GM23338 (cell line): ENCODE data around the gene ZC3H14. TPM values are rescaled to one million over a fixed set of nuclear protein-coding genes. Genes with fewer than 3 reads are reported as not detected.
"Not testable (repeated sequence)": the region's sequence is repeated elsewhere in the genome, so short reads cannot be mapped to it uniquely, and the experiment has no call there.

ENCODE experiments used
- ATAC-seq: fragments of 200-7000 bp; cut with Tn5 transposase; 3 replicates; pipeline ENCODE4 v1.9.1; 2020
- DNase-seq: peaks from one replicate; pipeline ENCODE4 v3.0.0-alpha.2; 2015; ENCODE audit warnings: low spot score
- H2AFZ ChIP-seq: fragments of 200-600 bp; sonication (generic); 2 replicates; pipeline ENCODE4 v1.8.0; 2016; ENCODE audit warnings: antibody characterized with exemption, mild to moderate bottlenecking, moderate library complexity
- H3F3A ChIP-seq: fragments of 200-600 bp; sonication (generic); replicated peaks from 2 replicates; pipeline ENCODE4 v1.8.0; 2017; ENCODE audit warnings: antibody characterized with exemption, mixed run types, low read depth
- H3K27ac ChIP-seq: fragments of 200-600 bp; sonication (generic); 2 replicates; pipeline ENCODE4 v1.6.1; 2016; ENCODE audit warnings: low read depth
- H3K27me3 ChIP-seq: fragments of 200-600 bp; sonication (generic); 2 replicates; pipeline ENCODE4 v1.8.0; 2016; ENCODE audit warnings: mild to moderate bottlenecking, mixed run types, moderate library complexity; ENCODE audit not compliant: insufficient read depth
- H3K36me3 ChIP-seq: fragments of 200-600 bp; sonication (generic); 2 replicates; pipeline ENCODE4 v1.8.0; 2016; ENCODE audit warnings: mild to moderate bottlenecking; ENCODE audit not compliant: insufficient read depth
- H3K4me1 ChIP-seq: fragments of 200-600 bp; sonication (generic); 2 replicates; pipeline ENCODE4 v1.8.0; 2016; ENCODE audit warnings: mild to moderate bottlenecking, moderate library complexity; ENCODE audit not compliant: insufficient read depth
- H3K4me2 ChIP-seq: fragments of 200-600 bp; sonication (generic); 2 replicates; pipeline ENCODE4 v1.7.1; 2017; ENCODE audit warnings: mixed run types
- H3K4me3 ChIP-seq: fragments of 200-600 bp; sonication (generic); 2 replicates; pipeline ENCODE4 v1.6.1; 2016; ENCODE audit warnings: mixed run types
- H3K79me2 ChIP-seq: fragments of 200-600 bp; sonication (generic); replicated peaks from 2 replicates; pipeline ENCODE4 v1.8.0; 2017; ENCODE audit warnings: mild to moderate bottlenecking; ENCODE audit not compliant: insufficient read depth
- H3K9me2 ChIP-seq: fragments of 200-600 bp; sonication (generic); 2 replicates; pipeline ENCODE4 v1.8.0; 2017; ENCODE audit not compliant: insufficient read depth
- H4K20me1 ChIP-seq: fragments of 200-600 bp; sonication (generic); replicated peaks from 2 replicates; pipeline ENCODE4 v1.8.0; 2017; ENCODE audit warnings: mild to moderate bottlenecking; ENCODE audit not compliant: insufficient read depth
- H3K27ac Mint-ChIP-seq: 2 replicates; pipeline ENCODE4 v1.8.0; 2020; ENCODE audit warnings: inconsistent platforms, mild to moderate bottlenecking, moderate library complexity, mixed read lengths
- H3K27me3 Mint-ChIP-seq: 3 replicates; pipeline ENCODE4 v1.8.0; 2022; ENCODE audit warnings: low read depth, mild to moderate bottlenecking, moderate library complexity, mixed read lengths, inconsistent platforms; ENCODE audit not compliant: insufficient read depth, poor library complexity
- H3K36me3 Mint-ChIP-seq: 3 replicates; pipeline ENCODE4 v1.8.0; 2021; ENCODE audit warnings: low read depth, mild to moderate bottlenecking, inconsistent platforms, moderate library complexity, mixed read lengths
- H3K4me1 Mint-ChIP-seq: 3 replicates; pipeline ENCODE4 v1.8.0; 2020; ENCODE audit warnings: mild to moderate bottlenecking, inconsistent platforms, mixed read lengths
- H3K4me3 Mint-ChIP-seq: 3 replicates; pipeline ENCODE4 v1.8.0; 2021; ENCODE audit warnings: moderate library complexity, mild to moderate bottlenecking, inconsistent platforms, mixed read lengths
- H3K9me3 Mint-ChIP-seq: 3 replicates; pipeline ENCODE4 v1.8.0; 2020; ENCODE audit warnings: moderate library complexity, mild to moderate bottlenecking, inconsistent platforms, mixed read lengths
- EZH2phosphoT487 ChIP-seq: fragments of 200-600 bp; sonication (generic); IDR thresholded peaks from one replicate; pipeline ENCODE4 v1.8.1; 2018; ENCODE audit warnings: antibody characterized with exemption; ENCODE audit not compliant: unreplicated experiment
- JUNB ChIP-seq: IDR thresholded peaks from one replicate; pipeline ENCODE4 v1.6.1; 2016; ENCODE audit warnings: antibody characterized with exemption; ENCODE audit not compliant: unreplicated experiment
- NANOG ChIP-seq: IDR thresholded peaks from 2 replicates; pipeline ENCODE4 v1.6.1; 2016; ENCODE audit warnings: antibody characterized with exemption, borderline replicate concordance
- POLR2AphosphoS5 ChIP-seq: IDR thresholded peaks from 2 replicates; pipeline ENCODE4 v1.6.1; 2016; ENCODE audit warnings: antibody characterized with exemption, low read depth
- STAT1 ChIP-seq: IDR thresholded peaks from one replicate; pipeline ENCODE4 v1.6.1; 2016; ENCODE audit warnings: antibody characterized with exemption; ENCODE audit not compliant: unreplicated experiment
- ZNF114 ChIP-seq: fragments of 250-450 bp; sonication (Bioruptor Pico); IDR thresholded peaks from 2 replicates; pipeline ENCODE4 v1.5.0; 2020; ENCODE audit warnings: mild to moderate bottlenecking, moderate library complexity
- ZNF331 ChIP-seq: fragments of 250-450 bp; sonication (Bioruptor Pico); IDR thresholded peaks from 2 replicates; pipeline ENCODE4 v1.5.0; 2020; ENCODE audit warnings: low read depth, mild to moderate bottlenecking, moderate library complexity
- polyA plus RNA-seq: library from polyadenylated mRNA; unstranded; fragments of >200 nt; fragmentation: Nextera tagmentation; extraction: Ambion mirVana; gene quantifications from 2 replicates; pipeline ENCODE4 v1.2.1, GENCODE V29; 2016
- total RNA-seq: library from RNA; depleted of rRNA; stranded (reverse); fragments of >200 nt; shearing (Covaris generic); gene quantifications from 2 replicates; pipeline ENCODE4 v1.2.3, GENCODE V29; 2014
- TF ChIP-seq, protein P1 (sequence below): fragments of 250-450 bp; sonication (Bioruptor Pico); IDR thresholded peaks from 2 replicates; pipeline ENCODE4 v1.5.0; 2020; ENCODE audit warnings: mild to moderate bottlenecking, moderate library complexity
- TF ChIP-seq, protein P2 (sequence below): IDR thresholded peaks from one replicate; pipeline ENCODE4 v1.6.1; 2018; ENCODE audit warnings: antibody characterized with exemption; ENCODE audit not compliant: unreplicated experiment

The ZC3H14 gene
- total and polyA plus RNA-seq, 2 experiments from 2014 or later, result 63.2 to 87.9 TPM

DNA sequence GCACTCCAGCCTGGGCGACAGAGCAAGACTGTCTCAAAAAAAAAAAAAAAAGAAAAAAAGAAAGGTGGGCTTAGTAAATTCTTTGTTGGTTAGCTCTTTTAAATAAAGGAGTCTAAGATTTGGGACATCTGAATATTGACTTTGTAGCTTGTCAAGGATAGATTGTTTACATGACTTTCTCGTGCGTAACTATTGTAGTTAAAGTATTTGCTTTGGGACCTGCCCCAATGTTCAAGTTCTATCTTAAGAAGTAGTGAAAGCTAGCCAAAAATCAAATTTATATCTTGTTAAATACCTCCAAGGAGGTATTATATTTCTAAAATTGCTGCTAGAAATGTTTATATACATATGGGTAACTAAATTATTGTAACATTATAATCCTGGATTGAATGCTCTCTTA is 40.4 kb upstream of the ZC3H14 start:
- H3K27ac Mint-ChIP-seq, result no peak overlapping the region
- no peak overlapping the region for H2AFZ ChIP-seq
- DNase-seq (no peak), ATAC-seq (no peak)
- H3K27me3 Mint-ChIP-seq, result peaks cover 4% of the 10 kb centered on the region
- H3K27me3 ChIP-seq, result no peaks in the 10 kb centered on the region
- 0 out of 2 replicates have a peak, but pooled peaks cover 7% of the 10 kb centered on the region for H3K79me2 ChIP-seq
- TF ChIP-seq ZNF331 (CRISPR knock-in tag), result no peak
- TF ChIP-seq JUNB, result no peak
- TF ChIP-seq, protein P1, sequence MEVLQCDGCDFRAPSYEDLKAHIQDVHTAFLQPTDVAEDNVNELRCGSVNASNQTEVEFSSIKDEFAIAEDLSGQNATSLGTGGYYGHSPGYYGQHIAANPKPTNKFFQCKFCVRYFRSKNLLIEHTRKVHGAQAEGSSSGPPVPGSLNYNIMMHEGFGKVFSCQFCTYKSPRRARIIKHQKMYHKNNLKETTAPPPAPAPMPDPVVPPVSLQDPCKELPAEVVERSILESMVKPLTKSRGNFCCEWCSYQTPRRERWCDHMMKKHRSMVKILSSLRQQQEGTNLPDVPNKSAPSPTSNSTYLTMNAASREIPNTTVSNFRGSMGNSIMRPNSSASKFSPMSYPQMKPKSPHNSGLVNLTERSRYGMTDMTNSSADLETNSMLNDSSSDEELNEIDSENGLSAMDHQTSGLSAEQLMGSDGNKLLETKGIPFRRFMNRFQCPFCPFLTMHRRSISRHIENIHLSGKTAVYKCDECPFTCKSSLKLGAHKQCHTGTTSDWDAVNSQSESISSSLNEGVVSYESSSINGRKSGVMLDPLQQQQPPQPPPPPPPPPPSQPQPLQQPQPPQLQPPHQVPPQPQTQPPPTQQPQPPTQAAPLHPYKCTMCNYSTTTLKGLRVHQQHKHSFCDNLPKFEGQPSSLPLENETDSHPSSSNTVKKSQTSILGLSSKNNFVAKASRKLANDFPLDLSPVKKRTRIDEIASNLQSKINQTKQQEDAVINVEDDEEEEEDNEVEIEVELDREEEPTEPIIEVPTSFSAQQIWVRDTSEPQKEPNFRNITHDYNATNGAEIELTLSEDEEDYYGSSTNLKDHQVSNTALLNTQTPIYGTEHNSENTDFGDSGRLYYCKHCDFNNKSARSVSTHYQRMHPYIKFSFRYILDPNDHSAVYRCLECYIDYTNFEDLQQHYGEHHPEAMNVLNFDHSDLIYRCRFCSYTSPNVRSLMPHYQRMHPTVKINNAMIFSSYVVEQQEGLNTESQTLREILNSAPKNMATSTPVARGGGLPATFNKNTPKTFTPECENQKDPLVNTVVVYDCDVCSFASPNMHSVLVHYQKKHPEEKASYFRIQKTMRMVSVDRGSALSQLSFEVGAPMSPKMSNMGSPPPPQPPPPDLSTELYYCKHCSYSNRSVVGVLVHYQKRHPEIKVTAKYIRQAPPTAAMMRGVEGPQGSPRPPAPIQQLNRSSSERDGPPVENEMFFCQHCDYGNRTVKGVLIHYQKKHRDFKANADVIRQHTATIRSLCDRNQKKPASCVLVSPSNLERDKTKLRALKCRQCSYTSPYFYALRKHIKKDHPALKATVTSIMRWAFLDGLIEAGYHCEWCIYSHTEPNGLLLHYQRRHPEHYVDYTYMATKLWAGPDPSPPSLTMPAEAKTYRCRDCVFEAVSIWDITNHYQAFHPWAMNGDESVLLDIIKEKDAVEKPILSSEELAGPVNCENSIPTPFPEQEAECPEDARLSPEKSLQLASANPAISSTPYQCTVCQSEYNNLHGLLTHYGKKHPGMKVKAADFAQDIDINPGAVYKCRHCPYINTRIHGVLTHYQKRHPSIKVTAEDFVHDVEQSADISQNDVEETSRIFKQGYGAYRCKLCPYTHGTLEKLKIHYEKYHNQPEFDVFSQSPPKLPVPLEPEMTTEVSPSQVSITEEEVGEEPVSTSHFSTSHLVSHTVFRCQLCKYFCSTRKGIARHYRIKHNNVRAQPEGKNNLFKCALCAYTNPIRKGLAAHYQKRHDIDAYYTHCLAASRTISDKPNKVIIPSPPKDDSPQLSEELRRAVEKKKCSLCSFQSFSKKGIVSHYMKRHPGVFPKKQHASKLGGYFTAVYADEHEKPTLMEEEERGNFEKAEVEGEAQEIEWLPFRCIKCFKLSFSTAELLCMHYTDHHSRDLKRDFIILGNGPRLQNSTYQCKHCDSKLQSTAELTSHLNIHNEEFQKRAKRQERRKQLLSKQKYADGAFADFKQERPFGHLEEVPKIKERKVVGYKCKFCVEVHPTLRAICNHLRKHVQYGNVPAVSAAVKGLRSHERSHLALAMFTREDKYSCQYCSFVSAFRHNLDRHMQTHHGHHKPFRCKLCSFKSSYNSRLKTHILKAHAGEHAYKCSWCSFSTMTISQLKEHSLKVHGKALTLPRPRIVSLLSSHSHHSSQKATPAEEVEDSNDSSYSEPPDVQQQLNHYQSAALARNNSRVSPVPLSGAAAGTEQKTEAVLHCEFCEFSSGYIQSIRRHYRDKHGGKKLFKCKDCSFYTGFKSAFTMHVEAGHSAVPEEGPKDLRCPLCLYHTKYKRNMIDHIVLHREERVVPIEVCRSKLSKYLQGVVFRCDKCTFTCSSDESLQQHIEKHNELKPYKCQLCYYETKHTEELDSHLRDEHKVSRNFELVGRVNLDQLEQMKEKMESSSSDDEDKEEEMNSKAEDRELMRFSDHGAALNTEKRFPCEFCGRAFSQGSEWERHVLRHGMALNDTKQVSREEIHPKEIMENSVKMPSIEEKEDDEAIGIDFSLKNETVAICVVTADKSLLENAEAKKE, result no peak
- no peak for TF ChIP-seq NANOG
- TF ChIP-seq POLR2AphosphoS5, result no peak
- no peak for TF ChIP-seq STAT1
- TF ChIP-seq EZH2phosphoT487, result no peak
- no peak for TF ChIP-seq ZNF114 (CRISPR knock-in tag)
- TF ChIP-seq, protein P2, sequence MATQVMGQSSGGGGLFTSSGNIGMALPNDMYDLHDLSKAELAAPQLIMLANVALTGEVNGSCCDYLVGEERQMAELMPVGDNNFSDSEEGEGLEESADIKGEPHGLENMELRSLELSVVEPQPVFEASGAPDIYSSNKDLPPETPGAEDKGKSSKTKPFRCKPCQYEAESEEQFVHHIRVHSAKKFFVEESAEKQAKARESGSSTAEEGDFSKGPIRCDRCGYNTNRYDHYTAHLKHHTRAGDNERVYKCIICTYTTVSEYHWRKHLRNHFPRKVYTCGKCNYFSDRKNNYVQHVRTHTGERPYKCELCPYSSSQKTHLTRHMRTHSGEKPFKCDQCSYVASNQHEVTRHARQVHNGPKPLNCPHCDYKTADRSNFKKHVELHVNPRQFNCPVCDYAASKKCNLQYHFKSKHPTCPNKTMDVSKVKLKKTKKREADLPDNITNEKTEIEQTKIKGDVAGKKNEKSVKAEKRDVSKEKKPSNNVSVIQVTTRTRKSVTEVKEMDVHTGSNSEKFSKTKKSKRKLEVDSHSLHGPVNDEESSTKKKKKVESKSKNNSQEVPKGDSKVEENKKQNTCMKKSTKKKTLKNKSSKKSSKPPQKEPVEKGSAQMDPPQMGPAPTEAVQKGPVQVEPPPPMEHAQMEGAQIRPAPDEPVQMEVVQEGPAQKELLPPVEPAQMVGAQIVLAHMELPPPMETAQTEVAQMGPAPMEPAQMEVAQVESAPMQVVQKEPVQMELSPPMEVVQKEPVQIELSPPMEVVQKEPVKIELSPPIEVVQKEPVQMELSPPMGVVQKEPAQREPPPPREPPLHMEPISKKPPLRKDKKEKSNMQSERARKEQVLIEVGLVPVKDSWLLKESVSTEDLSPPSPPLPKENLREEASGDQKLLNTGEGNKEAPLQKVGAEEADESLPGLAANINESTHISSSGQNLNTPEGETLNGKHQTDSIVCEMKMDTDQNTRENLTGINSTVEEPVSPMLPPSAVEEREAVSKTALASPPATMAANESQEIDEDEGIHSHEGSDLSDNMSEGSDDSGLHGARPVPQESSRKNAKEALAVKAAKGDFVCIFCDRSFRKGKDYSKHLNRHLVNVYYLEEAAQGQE, result no peak
- no peak overlapping the region for H3K4me3 Mint-ChIP-seq
- no peaks in the 10 kb centered on the region for H3K9me2 ChIP-seq
- H3K36me3 ChIP-seq, result no peaks in the 10 kb centered on the region
- no peaks in the 10 kb centered on the region for H3F3A ChIP-seq
- no peaks in the 10 kb centered on the region for H3K9me3 Mint-ChIP-seq
- H3K36me3 Mint-ChIP-seq, result no peaks in the 10 kb centered on the region
- H3K27ac ChIP-seq, result no peak overlapping the region
- no peak overlapping the region for H3K4me3 ChIP-seq
- no peaks in the 10 kb centered on the region; the same call in 1 of the 2 replicates for H4K20me1 ChIP-seq
- H3K4me1 Mint-ChIP-seq, result no peaks in the 10 kb centered on the region
- no peaks in the 10 kb centered on the region for H3K4me1 ChIP-seq
- H3K4me2 ChIP-seq, result no peak overlapping the region

DNA sequence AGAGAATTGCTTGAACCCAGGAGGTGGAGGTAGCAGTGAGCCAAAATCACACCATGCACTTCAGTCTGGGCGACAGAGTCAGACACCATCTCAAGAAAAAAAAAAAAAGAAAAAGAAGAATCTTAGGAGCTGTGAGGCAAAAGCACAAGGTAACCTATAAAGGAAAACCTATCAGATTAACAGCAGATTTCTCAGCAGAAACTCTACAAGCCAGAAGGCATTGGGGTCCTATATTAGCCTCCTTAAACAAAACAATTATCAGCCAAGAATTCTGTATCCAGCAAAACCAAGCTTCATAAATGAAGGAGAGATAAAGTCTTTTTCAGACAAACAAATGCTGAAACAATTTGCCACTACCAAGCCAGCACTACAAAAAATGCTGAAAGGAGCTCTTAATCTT is 32.9 kb upstream of the ZC3H14 start:
- not testable (repeated sequence) for H3K79me2 ChIP-seq
- peaks cover 11% of the 10 kb centered on the region; the same call in 2 of the 3 replicates for H3K36me3 Mint-ChIP-seq

More for the DNA sequence above, 32.9 kb upstream of the ZC3H14 start:
- H3K27me3 ChIP-seq, DNase-seq, H2AFZ ChIP-seq, H3K9me3 Mint-ChIP-seq, H3K4me3 ChIP-seq, H4K20me1 ChIP-seq, H3K4me2 ChIP-seq, H3K36me3 ChIP-seq, H3K27ac Mint-ChIP-seq, H3K4me1 Mint-ChIP-seq, ATAC-seq, H3K4me3 Mint-ChIP-seq, H3K27me3 Mint-ChIP-seq, H3K4me1 ChIP-seq, H3K27ac ChIP-seq, H3K9me2 ChIP-seq, H3F3A ChIP-seq: not testable (repeated sequence)
